Left lung (tissue), 14 donors: ENCODE measurements around the gene ARHGEF26. TPM values are rescaled to one million over a fixed set of nuclear protein-coding genes. Genes with fewer than 3 reads are reported as not detected.

Experiments
- ATAC-seq: fragments of 200-7000 bp; cut with Tn5 transposase; one replicate; pipeline ENCODE4 v1.9.1; 2020; ENCODE audit warnings: moderate library complexity
- DNase-seq, 4 donors: peaks; one replicate each; pipeline ENCODE4 v3.0.0-alpha.2; 2013 to 2020
- H3K27ac ChIP-seq, 2 donors: fragments of 200-600 bp; sonication (generic) in 1 of 2; one replicate each; pipeline versions ENCODE4 v1.5.0 to v1.8.0; 2020 to 2021
- H3K27me3 ChIP-seq, 2 donors: fragments of 200-600 bp; sonication (generic) in 1 of 2; one replicate each; pipeline versions ENCODE4 v1.5.0 to v1.8.0; 2020 to 2021
- H3K36me3 ChIP-seq, 2 donors: fragments of 200-600 bp; sonication (generic) in 1 of 2; one replicate each; pipeline versions ENCODE4 v1.5.0 to v1.8.0; 2020 to 2021
- H3K4me1 ChIP-seq, 2 donors: fragments of 200-600 bp; one replicate each; pipeline ENCODE4 v1.8.0; 2021
- H3K4me3 ChIP-seq, 2 donors: fragments of 200-600 bp; sonication (generic) in 1 of 2; one replicate each; pipeline versions ENCODE4 v1.5.0 to v1.8.0; 2020 to 2021; ENCODE audit warnings: mild to moderate bottlenecking in 1 of 2
- H3K9me3 ChIP-seq, 2 donors: fragments of 200-600 bp; sonication (generic) in 1 of 2; one replicate each; pipeline versions ENCODE4 v1.5.0 to v1.8.0; 2020 to 2021
- CTCF ChIP-seq, 2 donors: fragments of 200-600 bp; sonication (generic) in 1 of 2; IDR thresholded peaks; one replicate each; pipeline versions ENCODE4 v1.5.0 to v1.8.0; 2021; ENCODE audit warnings: antibody characterized with exemption in 2 of 2
- intact Hi-C, 2 donors: fragments of 100-400 bp; cut with DNase I; formaldehyde crosslinking; loops; one replicate each; pipeline versions ENCODE4 v1.11.2 to v1.14.2; 2022
- long read RNA-seq, 12 donors: library from polyadenylated mRNA in 2 of 12; unstranded in 2 of 12; transcript quantifications; one replicate each; pipeline ENCODE4 v2.0.0 and lab custom pipeline, GENCODE V29; 2019 to 2026
- polyA plus RNA-seq, 6 donors: library from polyadenylated mRNA; unstranded; fragments of 120-200 nt; gene quantifications; one replicate each; pipeline ENCODE4 v1.2.1, GENCODE V29; 2013; ENCODE audit not compliant: insufficient read length in 6 of 6
- total RNA-seq, 2 donors: library from RNA; stranded (reverse); fragmentation: NEBNext Ultra II Directional; extraction: Animal tissue kit (Norgen Biotek cat#: 25700); gene quantifications; one replicate each; pipeline ENCODE4 v1.2.1, GENCODE V29; 2021
- donor health status: DM: no; HTN: yes; CAD: no.
- donor health status: DM: no; HTN: no; CAD: no.

Gene ARHGEF26
- 10 to 100 TPM; 27.7 to 58.8 TPM for total RNA-seq
- 10 to 100 TPM; 25.2 to 34.0 (median 30.0) TPM for polyA plus RNA-seq
- long read RNA-seq, donor 1, partial matches to known transcripts = 11 of 12 reads
- long read RNA-seq, donor 1, other reads (novel, unspliced or antisense) = 0 of 12 reads
- long read RNA-seq, donor 2, partial matches to known transcripts = 16 of 17 reads
- long read RNA-seq, donor 2, other reads (novel, unspliced or antisense) = 0 of 17 reads
- long read RNA-seq, donor 3, partial matches to known transcripts = 13 of 13 reads
- long read RNA-seq, donor 3, other reads (novel, unspliced or antisense) = 0 of 13 reads
- long read RNA-seq, donor 4, partial matches to known transcripts = 5 of 5 reads
- long read RNA-seq, donor 4, other reads (novel, unspliced or antisense) = 0 of 5 reads
- long read RNA-seq, donor 5, partial matches to known transcripts = 5 of 5 reads
- long read RNA-seq, donor 5, other reads (novel, unspliced or antisense) = 0 of 5 reads
- long read RNA-seq, donor 6, partial matches to known transcripts = 8 of 8 reads
- long read RNA-seq, donor 6, other reads (novel, unspliced or antisense) = 0 of 8 reads
- long read RNA-seq, donor 7 = 0 reads
- long read RNA-seq, donor 8 = 0 reads
- long read RNA-seq, donor 9 = 0 reads
- long read RNA-seq, donor 10, partial matches to known transcripts = 2 of 2 reads
- long read RNA-seq, donor 10, other reads (novel, unspliced or antisense) = 0 of 2 reads
- long read RNA-seq, donor 11, partial matches to known transcripts = 11 of 12 reads
- long read RNA-seq, donor 11, other reads (novel, unspliced or antisense) = 0 of 12 reads
- long read RNA-seq, donor 12 = 0 reads

GRCh38 chr3:154120961-154121700 lies at the start of gene ARHGEF26:
Gene ARHGEF26 (plus strand): TSS chr3:154121390. CDS start chr3:154121993, 603 bp downstream.
- H3K4me1 ChIP-seq = peaks cover 0 to 43% of the 10 kb centered on the region in 2 donors
- DNase-seq = peak; percentile 88 to 96 (median 90)
- H3K9me3 ChIP-seq = no peaks in the 10 kb centered on the region
- peaks cover 0 to 50% of the 10 kb centered on the region in 2 donors for H3K27me3 ChIP-seq
- H3K27ac ChIP-seq = peak within 1 kb of the TSS; percentile 45 to 57
- no peaks in the 10 kb centered on the region for H3K36me3 ChIP-seq
- peak within 1 kb of the TSS; percentile 60 to 74 for H3K4me3 ChIP-seq
- no peak for TF ChIP-seq CTCF (IDR thresholded peaks at IDR 0.05)
- intact Hi-C loops = no loop called here
- ATAC-seq = peak; percentile 95

GRCh38 chr3:154074966-154075365 lies 46.2 kb upstream of the ARHGEF26 start:
- no peak overlapping the region for H3K27ac ChIP-seq
- peaks cover 0 to 3% of the 10 kb centered on the region in 2 donors for H3K9me3 ChIP-seq
- DNase-seq (no peak), ATAC-seq (no peak)
- no peaks in the 10 kb centered on the region for H3K4me1 ChIP-seq
- intact Hi-C loops = no loop called here
- no peaks in the 10 kb centered on the region for H3K27me3 ChIP-seq
- no peak overlapping the region for H3K4me3 ChIP-seq
- no peaks in the 10 kb centered on the region for H3K36me3 ChIP-seq
- TF ChIP-seq CTCF (IDR thresholded peaks at IDR 0.05) = no peak

DNA sequence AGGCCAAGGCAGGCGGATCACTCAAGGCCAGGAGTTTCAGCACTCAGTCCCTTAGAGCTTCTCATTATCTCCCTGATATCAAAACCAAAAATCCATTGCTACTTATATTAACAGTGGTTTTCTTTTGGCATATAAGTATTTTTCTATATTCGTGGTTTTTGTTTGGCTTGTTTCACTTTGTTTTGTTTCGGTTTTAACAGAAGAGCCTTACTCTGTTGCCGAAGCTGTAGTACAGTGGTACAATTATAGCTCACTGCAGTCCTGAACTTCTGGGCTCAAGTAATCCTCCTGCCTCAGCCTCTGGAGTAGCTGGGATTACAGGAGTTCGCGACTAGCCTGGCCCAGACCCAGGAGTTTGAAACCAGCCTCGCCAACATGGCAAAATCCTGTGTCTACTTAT lies 42.5 kb upstream of the ARHGEF26 start:
- H3K27me3 ChIP-seq = no peaks in the 10 kb centered on the region
- no peaks in the 10 kb centered on the region for H3K4me1 ChIP-seq
- no peak for DNase-seq
- no peaks in the 10 kb centered on the region for H3K36me3 ChIP-seq
- no peak overlapping the region for H3K27ac ChIP-seq
- H3K9me3 ChIP-seq = no peaks in the 10 kb centered on the region
- ATAC-seq = no peak
- intact Hi-C loops = no loop called here
- no peak overlapping the region for H3K4me3 ChIP-seq
- no peak for TF ChIP-seq CTCF (IDR thresholded peaks at IDR 0.05)

DNA sequence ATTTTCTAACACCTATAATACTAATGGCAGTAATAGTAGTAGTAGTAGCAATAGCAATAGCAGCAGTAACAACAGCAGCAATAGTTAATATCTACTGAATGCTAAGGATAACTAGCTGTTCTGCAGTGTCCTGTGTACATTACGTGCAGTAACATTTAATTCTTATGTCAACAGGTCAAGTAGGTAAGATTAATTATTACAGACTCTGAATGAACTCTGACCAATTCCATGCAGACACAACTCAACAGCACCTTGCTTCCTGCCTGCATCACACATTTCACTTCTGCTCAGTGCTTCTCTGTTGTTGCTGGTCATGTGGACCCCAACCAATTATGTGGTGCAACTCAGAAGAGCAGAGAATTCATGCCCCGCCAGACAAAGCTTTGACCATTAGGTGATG lies 39.9 kb upstream of the ARHGEF26 start:
- no peaks in the 10 kb centered on the region for H3K9me3 ChIP-seq
- no peaks in the 10 kb centered on the region for H3K4me1 ChIP-seq
- no peak overlapping the region for H3K27ac ChIP-seq
- no peak for DNase-seq
- no peaks in the 10 kb centered on the region for H3K36me3 ChIP-seq
- TF ChIP-seq CTCF (IDR thresholded peaks at IDR 0.05) = no peak
- peak; percentile 47 for ATAC-seq
- intact Hi-C loops = no loop called here
- no peak overlapping the region for H3K4me3 ChIP-seq
- no peaks in the 10 kb centered on the region for H3K27me3 ChIP-seq
